SH-SY5Y (cell line): Measurements from ENCODE around the gene SPATA2L.

Experiments
- GATA2 ChIP-seq: IDR thresholded peaks from 2 replicates; pipeline ENCODE4 v1.6.1; 2011; ENCODE audit warnings: mild to moderate bottlenecking, low read depth, low read length
- GATA3 ChIP-seq: IDR thresholded peaks from 2 replicates; pipeline ENCODE4 v1.6.1; 2011; ENCODE audit warnings: low read depth, mild to moderate bottlenecking, low read length, moderate library complexity

DNA sequence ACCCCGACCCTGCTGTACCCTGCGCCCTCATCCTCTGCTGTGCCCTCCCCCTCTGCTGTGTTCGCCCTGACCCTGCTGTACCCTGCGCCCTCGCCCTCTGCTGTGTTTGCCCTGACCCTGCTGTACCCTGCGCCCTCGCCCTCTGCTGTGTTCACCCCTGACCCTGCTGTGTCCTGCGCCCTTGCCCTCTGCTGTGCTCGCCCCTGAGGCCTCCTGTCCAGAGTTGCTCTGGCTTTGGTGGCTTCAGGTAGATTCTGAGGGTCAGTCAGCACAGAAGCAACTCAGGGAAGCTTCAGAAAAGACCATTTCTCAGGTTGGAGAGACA, 31.4 kb upstream of the SPATA2L start:
- no peak for TF ChIP-seq GATA2
- TF ChIP-seq GATA3: no peak
